GM12878 (cell line): Measurements from ENCODE around the gene SLC2A9.
"Not testable (repeated sequence)": the region's sequence is repeated elsewhere in the genome, so short reads cannot be mapped to it uniquely, and the experiment has no call there.

Source experiments
- EZH2 ChIP-seq: IDR thresholded peaks from 2 replicates; pipeline ENCODE4 v1.6.1; 2012; ENCODE audit warnings: low read depth, mild to moderate bottlenecking, control low read depth, inconsistent platforms, low read length, borderline replicate concordance; ENCODE audit not compliant: control insufficient read depth
- SIN3A ChIP-seq: IDR thresholded peaks from 2 replicates; pipeline ENCODE4 v1.6.1; 2012; ENCODE audit warnings: low read depth, low read length, improper control_type of control experiment

GRCh38 chr4:9785891-9786290 lies 235.4 kb downstream of the SLC2A9 start:
- TF ChIP-seq EZH2, SIN3A: not testable (repeated sequence)
